ENCODE results near the gene NTRK3.
"Not testable (repeated sequence)": the region's sequence is repeated elsewhere in the genome, so short reads cannot be mapped to it uniquely, and the experiment has no call there.

Gene NTRK3

GRCh38 chr15:88073391-88073691, 183.2 kb downstream of the NTRK3 start:
- DNase-seq (ENCODE audit: low spot score) = no peak

DNA sequence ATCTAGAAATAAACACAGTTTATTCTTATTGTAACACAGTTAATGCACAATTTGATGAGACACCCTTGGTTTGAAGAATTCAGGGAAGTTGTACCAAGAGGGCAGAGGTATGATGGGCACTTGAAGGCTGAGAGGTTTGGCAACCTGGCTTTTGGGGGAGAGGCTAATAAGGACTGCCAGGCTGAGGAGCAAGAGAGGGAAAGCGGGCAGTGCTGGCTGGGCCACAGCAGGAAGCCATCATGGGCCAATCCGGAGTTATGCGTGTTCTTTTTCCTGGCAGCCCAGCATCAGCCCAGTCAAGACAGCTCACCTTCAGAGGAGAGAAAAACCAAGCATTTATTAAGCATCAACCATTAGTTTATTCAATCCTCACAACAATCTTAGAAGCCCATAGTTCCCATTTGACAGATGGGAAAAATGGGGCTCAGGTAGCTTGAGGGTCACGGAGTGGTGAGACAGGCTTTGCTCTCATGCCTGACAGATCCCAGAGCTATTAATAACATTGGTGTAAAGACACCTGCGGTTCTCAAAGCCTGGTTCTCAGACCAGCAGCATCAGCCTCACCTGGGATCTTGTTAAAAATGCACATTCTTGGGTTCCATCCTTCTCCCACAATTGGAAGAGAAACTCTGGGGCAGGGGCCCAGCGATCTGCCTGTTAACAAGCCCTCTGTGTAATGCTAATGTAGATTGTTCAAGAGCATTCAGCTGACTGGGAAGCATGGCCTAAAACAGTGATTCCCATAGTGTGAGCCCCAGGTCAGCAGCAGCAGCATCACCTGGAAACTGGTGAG, 183.7 kb downstream of the NTRK3 start:
- no peak for DNase-seq (ENCODE audit: low spot score)

GRCh38 chr15:88072133-88072532, 184.4 kb downstream of the NTRK3 start:
- not testable (repeated sequence) for DNase-seq (ENCODE audit: low spot score)

DNA sequence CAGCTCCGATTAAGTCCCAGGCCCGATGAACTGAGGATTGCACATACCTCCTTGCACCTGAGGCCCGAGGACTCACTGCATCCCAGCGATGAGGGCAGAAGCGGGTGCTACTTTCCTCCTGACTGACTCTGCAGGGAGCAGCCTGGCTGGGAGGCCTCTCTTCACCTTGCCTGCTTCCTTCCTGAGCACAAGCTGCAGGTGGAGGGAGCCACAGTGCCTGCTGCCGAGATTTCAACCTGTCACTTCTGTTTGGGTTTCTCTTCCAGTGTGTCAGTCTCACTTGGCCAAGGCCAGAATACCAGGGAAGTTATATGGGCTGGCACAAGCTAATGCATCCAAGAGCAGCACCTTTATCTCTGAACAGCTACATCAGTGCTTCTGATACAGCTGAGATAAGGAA, 185.4 kb downstream of the NTRK3 start:
- no peak for DNase-seq (ENCODE audit: low spot score)

GRCh38 chr15:88069561-88069960, 187.0 kb downstream of the NTRK3 start:
- DNase-seq (ENCODE audit: low spot score) = no peak

- no peak for DNase-seq (ENCODE audit: low spot score)
Observed at GRCh38 chr15:88067331-88067685, 189.2 kb downstream of the NTRK3 start.

GRCh38 chr15:88066636-88067330, 189.8 kb downstream of the NTRK3 start:
- no peak for DNase-seq (ENCODE audit: low spot score)

GRCh38 chr15:88061452-88061851, 195.1 kb downstream of the NTRK3 start:
- no peak for DNase-seq (ENCODE audit: low spot score)

DNA sequence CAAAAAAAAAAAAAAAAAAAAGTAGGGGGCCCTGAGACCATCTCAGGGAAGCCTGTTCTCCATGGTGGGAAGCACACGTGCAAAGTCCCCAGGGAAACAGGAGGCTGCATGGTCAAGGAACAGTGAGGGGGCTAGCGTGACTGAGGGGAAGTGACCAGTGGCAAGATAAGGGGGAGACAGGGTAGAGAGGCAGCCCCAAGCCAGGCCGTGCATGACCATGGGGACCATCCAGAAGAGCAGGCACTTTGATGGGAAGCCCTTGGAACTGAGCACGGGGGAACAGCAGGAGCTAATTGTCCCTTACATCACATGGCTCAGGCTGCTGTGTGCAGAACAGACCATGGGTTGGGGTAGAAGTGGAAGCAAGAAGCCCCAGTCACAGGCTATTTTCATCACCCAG, 196.2 kb downstream of the NTRK3 start:
- no peak for DNase-seq (ENCODE audit: low spot score)

DNA sequence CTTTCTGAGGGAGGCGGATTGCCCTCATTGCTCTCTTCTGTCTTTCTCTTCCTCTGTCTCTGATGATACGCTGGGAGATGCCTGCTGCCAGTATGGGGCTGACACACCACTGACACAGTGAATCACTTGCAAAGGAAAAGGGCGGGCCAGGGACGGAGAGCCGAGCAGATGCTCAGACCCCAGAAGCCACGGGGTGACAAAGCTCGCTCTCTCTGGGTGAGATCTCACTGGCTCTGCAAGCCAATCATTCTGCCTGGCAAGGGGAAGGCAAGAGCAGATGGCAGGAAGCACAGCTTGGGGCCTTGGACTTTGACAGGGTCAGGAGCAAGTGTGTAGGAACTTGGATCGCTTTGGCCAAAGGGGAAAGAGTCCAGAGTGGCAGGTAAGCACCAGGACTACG, 198.7 kb downstream of the NTRK3 start:
- DNase-seq (ENCODE audit: low spot score) = no peak

GRCh38 chr15:88049506-88049905, 207.0 kb downstream of the NTRK3 start:
- DNase-seq (ENCODE audit: low spot score) = no peak

DNA sequence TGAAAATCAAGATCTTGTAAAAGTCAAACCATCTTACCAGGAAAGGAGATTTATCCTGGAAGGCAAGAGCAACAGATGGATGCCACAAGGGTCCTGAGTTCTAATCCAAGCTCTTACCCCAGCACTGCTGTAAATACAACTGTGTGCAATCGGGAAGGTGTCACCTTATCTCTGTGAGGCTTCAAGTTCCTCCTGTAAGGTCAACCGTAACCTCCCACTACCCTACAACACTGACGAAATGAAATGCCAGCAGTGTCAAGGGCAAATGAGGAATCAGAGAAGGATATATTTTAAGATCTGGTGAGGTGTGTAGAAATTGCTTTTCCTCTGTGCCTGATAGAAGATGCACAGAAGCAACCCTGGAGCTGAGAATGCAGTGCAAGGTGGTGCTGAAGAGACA, 207.8 kb downstream of the NTRK3 start:
- no peak for DNase-seq (ENCODE audit: low spot score)

DNA sequence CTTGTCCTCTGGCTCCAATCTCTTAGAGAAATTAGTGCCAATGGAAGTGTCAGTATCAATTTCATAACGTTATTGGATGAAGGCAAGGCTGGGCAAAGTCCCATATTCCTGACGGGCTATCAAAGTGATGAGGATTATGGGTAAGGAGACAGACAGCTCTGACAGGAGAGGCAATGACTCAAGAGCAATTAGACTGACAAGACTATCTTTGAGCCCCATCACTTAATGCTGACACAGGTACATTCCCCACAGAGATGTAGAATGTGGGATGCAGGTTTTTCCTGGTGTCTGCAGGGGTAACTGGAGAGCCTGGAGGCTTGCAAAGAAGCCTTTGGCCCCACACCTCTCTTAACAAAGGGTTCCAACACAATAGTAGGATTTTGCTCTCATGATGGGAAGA, 208.3 kb downstream of the NTRK3 start:
- DNase-seq (ENCODE audit: low spot score) = no peak

- no peak for DNase-seq (ENCODE audit: low spot score)
Observed at GRCh38 chr15:88046576-88047129, 209.9 kb downstream of the NTRK3 start.

- no peak for DNase-seq (ENCODE audit: low spot score)
Observed at GRCh38 chr15:88043396-88043795, 213.1 kb downstream of the NTRK3 start.

GRCh38 chr15:88042047-88042446, 214.5 kb downstream of the NTRK3 start:
- DNase-seq (ENCODE audit: low spot score) = no peak

DNA sequence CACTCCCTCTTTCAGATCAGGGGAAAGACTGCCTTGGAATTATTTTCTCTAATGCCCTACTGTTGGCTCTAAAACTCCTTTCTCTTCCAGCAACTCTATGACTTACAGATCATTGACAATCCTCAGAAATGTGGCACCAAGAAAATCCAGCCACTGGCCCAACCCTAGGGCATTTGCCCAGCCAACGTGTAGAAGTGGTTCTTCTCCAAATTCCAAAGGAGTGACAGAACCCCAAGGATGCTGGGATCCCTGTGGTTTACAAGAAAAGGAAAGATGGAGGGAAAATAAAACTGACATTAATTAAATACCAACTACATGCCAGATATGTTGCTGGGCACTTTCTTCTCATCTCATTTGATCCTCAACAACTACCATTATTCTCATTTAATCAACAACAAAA, 216.0 kb downstream of the NTRK3 start:
- no peak for DNase-seq (ENCODE audit: low spot score)

DNA sequence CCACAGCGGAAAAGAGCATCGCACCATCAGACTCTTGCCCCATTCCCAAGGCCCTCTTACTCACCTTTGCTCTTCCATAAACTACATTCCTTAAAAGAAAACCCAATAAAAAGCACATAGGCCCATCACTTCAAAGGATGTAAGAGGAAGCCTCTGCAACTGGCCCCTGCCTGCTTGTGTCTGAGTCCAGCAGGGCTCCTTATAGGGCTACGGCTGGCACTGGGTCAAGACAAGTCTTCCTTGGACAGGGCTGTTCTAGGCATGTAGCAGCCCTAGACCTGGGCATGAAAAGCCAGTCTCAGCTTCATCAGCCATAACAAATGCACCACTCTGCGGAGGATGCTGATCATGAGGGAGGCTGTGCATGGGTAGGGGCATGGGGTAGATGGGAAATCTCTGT, 218.3 kb downstream of the NTRK3 start:
- DNase-seq (ENCODE audit: low spot score) = no peak

- DNase-seq (ENCODE audit: low spot score) = no peak
Observed at GRCh38 chr15:88036154-88036839, 220.2 kb downstream of the NTRK3 start.

GRCh38 chr15:88035381-88035780, 221.2 kb downstream of the NTRK3 start:
- DNase-seq (ENCODE audit: low spot score) = no peak

- not testable (repeated sequence) for DNase-seq (ENCODE audit: low spot score)
Observed at GRCh38 chr15:88033421-88033820, 223.1 kb downstream of the NTRK3 start.

DNA sequence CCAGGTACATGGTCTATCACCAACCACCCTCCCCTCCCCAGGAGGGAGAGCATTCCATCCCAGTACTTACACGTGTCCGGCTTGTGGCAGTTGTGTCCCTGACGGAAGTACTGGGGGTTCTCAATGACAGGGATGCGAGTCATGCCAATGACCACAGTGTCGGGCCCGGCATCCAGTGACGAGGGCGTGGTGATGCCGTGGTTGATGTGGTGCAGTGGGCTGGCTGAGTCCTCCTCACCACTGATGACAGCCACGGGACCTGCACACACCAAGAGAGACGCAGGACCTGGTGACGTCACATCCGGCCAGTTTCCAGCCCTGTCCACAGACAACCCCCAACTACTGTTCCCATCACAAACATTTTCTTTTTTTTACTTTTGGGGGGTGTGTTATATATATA, 223.8 kb downstream of the NTRK3 start:
- DNase-seq (ENCODE audit: low spot score) = no peak

GRCh38 chr15:88031461-88031860, 225.1 kb downstream of the NTRK3 start:
- no peak for DNase-seq (ENCODE audit: low spot score)
